HCT116 (cell line): Measurements from ENCODE around the gene PLB1. TPM values are rescaled to one million over a fixed set of nuclear protein-coding genes. Genes with fewer than 3 reads are reported as not detected.

ENCODE experiments used
- ATAC-seq: fragments of 200-7000 bp; cut with Tn5 transposase; 2 replicates; pipeline ENCODE4 v1.9.1; 2020; ENCODE audit warnings: mild to moderate bottlenecking, moderate library complexity
- BruUV-seq: library from RNA; stranded (reverse); fragments of 400-500 nt; replicated peaks from 2 replicates; lab custom pipeline; 2021; lab: Mats Ljungman, UMichigan
- CTCF ChIA-PET: fragments of 300-600 bp; sonication (Branson Sonifier 250); formaldehyde crosslinking; loops from one replicate; lab custom pipeline; 2021; ENCODE audit warnings: antibody characterized with exemption; lab: Charles Lee
- POLR2A ChIA-PET: fragments of 300-600, 350-600 bp; sonication (Branson Sonifier 250); formaldehyde crosslinking; loops from one replicate; lab custom pipeline; 2021; ENCODE audit warnings: antibody characterized with exemption; lab: Charles Lee
- RAD21 ChIA-PET, 2 experiments: fragments of 300-600 bp; sonication (Branson Sonifier 250); formaldehyde crosslinking; loops; one replicate each; lab custom pipeline; 2023; ENCODE audit warnings: low total read pairs in 2 of 2; ENCODE audit not compliant: uncharacterized antibody in 2 of 2, unreplicated experiment in 2 of 2, low non-redundant PET in 1 of 2; lab: Charles Lee
- DNase-seq: peaks from one replicate; pipeline ENCODE4 v3.0.0-alpha.2; 2010; ENCODE audit warnings: low read depth, low spot score
- H2AFZ ChIP-seq: fragments of 200-600 bp; shearing (Covaris generic), sonication (generic); 2 replicates; pipeline ENCODE4 v1.6.1; 2017; ENCODE audit warnings: low read depth, mixed run types, mixed read lengths, antibody characterized with exemption, low read length; ENCODE audit not compliant: poor library complexity, severe bottlenecking
- H3K27ac ChIP-seq: 2 replicates; pipeline ENCODE4 v1.5.1; 2012; ENCODE audit warnings: low read depth, low read length
- H3K27me3 ChIP-seq: fragments of 200-600 bp; sonication (generic); 2 replicates; pipeline ENCODE4 v1.6.1; 2016; ENCODE audit warnings: mixed run types, low read length, mixed read lengths; ENCODE audit not compliant: insufficient read depth
- H3K36me3 ChIP-seq, 2 experiments: fragments of 200-500 bp in 1 of 2; fragments of 200-600 bp in 1 of 2; sonication (Bioruptor generic) in 1 of 2; sonication (generic) in 1 of 2; 2 replicates each; pipeline versions ENCODE4 v1.5.1 to v1.6.1; 2014 to 2016; ENCODE audit warnings: low read length in 2 of 2, inconsistent platforms in 1 of 2, mixed read lengths in 1 of 2, mixed run types in 1 of 2; ENCODE audit not compliant: insufficient read depth in 2 of 2, control insufficient read depth in 1 of 2
- H3K4me1 ChIP-seq, 2 experiments: fragments of 200-600 bp in 1 of 2; sonication (generic) in 1 of 2; 2 replicates each; pipeline versions ENCODE4 v1.5.1 to v1.6.1; 2012 to 2017; ENCODE audit warnings: low read length in 2 of 2, inconsistent platforms in 1 of 2, mild to moderate bottlenecking in 1 of 2, mixed read lengths in 1 of 2, mixed run types in 1 of 2, moderate library complexity in 1 of 2; ENCODE audit not compliant: insufficient read depth in 2 of 2, control insufficient read depth in 1 of 2
- H3K4me2 ChIP-seq: fragments of 200-600 bp; sonication (generic); 2 replicates; pipeline ENCODE4 v1.6.1; 2017; ENCODE audit warnings: mixed run types, low read length, mixed read lengths
- H3K4me3 ChIP-seq, 2 experiments: fragments of 200-600 bp in 1 of 2; sonication (generic) in 1 of 2; replicated peaks in 1 of 2; 2 replicates each; pipeline ENCODE4 v1.5.1; 2011 to 2016; ENCODE audit warnings: low read length in 2 of 2, control low read depth in 1 of 2, low read depth in 1 of 2, mild to moderate bottlenecking in 1 of 2, mixed read lengths in 1 of 2, mixed run types in 1 of 2
- H3K79me2 ChIP-seq: fragments of 200-600 bp; sonication (generic); 2 replicates; pipeline ENCODE4 v1.6.1; 2017; ENCODE audit warnings: mild to moderate bottlenecking, mixed run types, low read length, moderate library complexity, mixed read lengths; ENCODE audit not compliant: insufficient read depth
- H3K9ac ChIP-seq: fragments of 200-600 bp; sonication (generic); 2 replicates; pipeline ENCODE4 v1.6.1; 2016; ENCODE audit warnings: low read length, mixed read lengths
- H3K9me2 ChIP-seq: fragments of 200-600 bp; sonication (generic), shearing (Covaris generic); 2 replicates; pipeline ENCODE4 v1.6.1; 2017; ENCODE audit warnings: mixed run types, mild to moderate bottlenecking, moderate library complexity; ENCODE audit not compliant: insufficient read depth
- H3K9me3 ChIP-seq, 2 experiments: fragments of 200-500 bp in 1 of 2; fragments of 200-600 bp in 1 of 2; sonication (Bioruptor generic) in 1 of 2; sonication (generic) in 1 of 2; 2 replicates each; pipeline ENCODE4 v1.6.1; 2014 to 2017; ENCODE audit warnings: low read length in 2 of 2, mixed read lengths in 2 of 2, inconsistent platforms in 1 of 2, low read depth in 1 of 2, mild to moderate bottlenecking in 1 of 2, mixed run types in 1 of 2, moderate library complexity in 1 of 2; ENCODE audit not compliant: control insufficient read depth in 1 of 2, insufficient read depth in 1 of 2
- H4K20me1 ChIP-seq: fragments of 200-600 bp; sonication (generic), shearing (Covaris generic); 2 replicates; pipeline ENCODE4 v1.6.1; 2017; ENCODE audit warnings: mixed run types, mild to moderate bottlenecking, moderate library complexity; ENCODE audit not compliant: insufficient read depth
- CEBPB ChIP-seq: IDR thresholded peaks from 2 replicates; pipeline ENCODE4 v1.6.1; 2012; ENCODE audit warnings: low read depth
- ELF1 ChIP-seq: IDR thresholded peaks from 2 replicates; pipeline ENCODE4 v1.6.1; 2012; ENCODE audit warnings: low read depth, borderline replicate concordance
- EZH2 ChIP-seq: fragments of 200-600 bp; sonication (generic); IDR thresholded peaks from 2 replicates; pipeline ENCODE4 v1.6.1; 2017; ENCODE audit warnings: antibody characterized with exemption, mixed run types
- POLR2A ChIP-seq: IDR thresholded peaks from 2 replicates; pipeline ENCODE4 v1.7.0; 2011; ENCODE audit warnings: borderline replicate concordance; ENCODE audit not compliant: insufficient read depth, insufficient read length; ENCODE audit errors: extremely low read depth
- SIN3A ChIP-seq: IDR thresholded peaks from 2 replicates; pipeline ENCODE4 v1.6.1; 2012; ENCODE audit warnings: low read depth
- SP1 ChIP-seq: IDR thresholded peaks from 2 replicates; pipeline ENCODE4 v1.6.1; 2012; ENCODE audit warnings: low read depth
- SRF ChIP-seq: IDR thresholded peaks from 2 replicates; pipeline ENCODE4 v1.6.1; 2012; ENCODE audit warnings: low read depth
- intact Hi-C: fragments of 100-400 bp; cut with micrococcal nuclease; formaldehyde crosslinking; loops from 2 replicates; pipeline ENCODE4 v1.10.0; 2022
- total RNA-seq: library from RNA; stranded (reverse); gene quantifications from one replicate; pipeline ENCODE4 v1.2.1, GENCODE V29; 2021; ENCODE audit not compliant: unreplicated experiment
- TF ChIP-seq, protein P1 (sequence below): IDR thresholded peaks from 2 replicates; pipeline ENCODE4 v1.6.1; 2012
- TF ChIP-seq, protein P2 (sequence below), 3 experiments: fragments of 200-600 bp in 1 of 3; sonication (generic) in 1 of 3; IDR thresholded peaks in 2 of 3; conservative IDR thresholded peaks in 1 of 3; 2 replicates each; pipeline ENCODE4 v1.5.1; 2012 to 2017; ENCODE audit warnings: low read depth in 2 of 3, low read length in 2 of 3, antibody characterized with exemption in 1 of 3, borderline replicate concordance in 1 of 3, control low read depth in 1 of 3, mild to moderate bottlenecking in 1 of 3, mixed read lengths in 1 of 3, mixed run types in 1 of 3, moderate library complexity in 1 of 3; ENCODE audit not compliant: insufficient read depth in 1 of 3
- TF ChIP-seq, protein P3 (sequence below): IDR thresholded peaks from 2 replicates; pipeline ENCODE4 v1.6.1; 2011; ENCODE audit warnings: mild to moderate bottlenecking, low read length, moderate library complexity; ENCODE audit not compliant: insufficient replicate concordance; ENCODE audit errors: extremely low read depth

PLB1 gene
- total RNA-seq, 1 experiment from 2014 or later = 0.49 TPM

DNA sequence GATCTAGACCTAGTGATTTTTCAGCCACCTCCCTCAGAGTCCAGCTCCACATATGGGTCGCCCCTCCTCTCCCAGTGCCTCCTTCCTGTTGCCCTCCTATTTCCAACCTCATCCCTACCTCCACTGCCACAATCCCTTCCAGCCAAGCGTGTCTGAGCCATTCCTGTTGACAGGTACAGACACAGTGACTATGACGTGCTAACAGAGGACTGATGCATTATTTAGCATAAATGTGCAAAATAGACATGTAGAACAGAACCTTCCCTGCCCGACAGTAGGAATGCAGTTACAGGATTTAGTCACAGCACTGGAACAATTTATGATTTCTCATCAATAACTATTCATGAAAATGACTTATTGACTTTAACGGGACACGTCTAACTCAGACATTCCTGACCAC, 171.4 kb downstream of the PLB1 start:
- H2AFZ ChIP-seq = no peak overlapping the region
- peaks cover 4 to 9% of the 10 kb centered on the region in 2 experiments; a peak in 3 of 4 replicates for H3K4me1 ChIP-seq
- no peak for DNase-seq
- no peaks in the 10 kb centered on the region for H3K9me3 ChIP-seq
- RAD21 ChIA-PET = no interaction called here
- TF ChIP-seq POLR2A (no peak), EZH2 (no peak), SP1 (no peak), SRF (no peak), CEBPB (no peak), SIN3A (no peak), ELF1 (no peak)
- TF ChIP-seq, protein P1, sequence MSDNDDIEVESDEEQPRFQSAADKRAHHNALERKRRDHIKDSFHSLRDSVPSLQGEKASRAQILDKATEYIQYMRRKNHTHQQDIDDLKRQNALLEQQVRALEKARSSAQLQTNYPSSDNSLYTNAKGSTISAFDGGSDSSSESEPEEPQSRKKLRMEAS = no peak
- TF ChIP-seq, protein P2, sequence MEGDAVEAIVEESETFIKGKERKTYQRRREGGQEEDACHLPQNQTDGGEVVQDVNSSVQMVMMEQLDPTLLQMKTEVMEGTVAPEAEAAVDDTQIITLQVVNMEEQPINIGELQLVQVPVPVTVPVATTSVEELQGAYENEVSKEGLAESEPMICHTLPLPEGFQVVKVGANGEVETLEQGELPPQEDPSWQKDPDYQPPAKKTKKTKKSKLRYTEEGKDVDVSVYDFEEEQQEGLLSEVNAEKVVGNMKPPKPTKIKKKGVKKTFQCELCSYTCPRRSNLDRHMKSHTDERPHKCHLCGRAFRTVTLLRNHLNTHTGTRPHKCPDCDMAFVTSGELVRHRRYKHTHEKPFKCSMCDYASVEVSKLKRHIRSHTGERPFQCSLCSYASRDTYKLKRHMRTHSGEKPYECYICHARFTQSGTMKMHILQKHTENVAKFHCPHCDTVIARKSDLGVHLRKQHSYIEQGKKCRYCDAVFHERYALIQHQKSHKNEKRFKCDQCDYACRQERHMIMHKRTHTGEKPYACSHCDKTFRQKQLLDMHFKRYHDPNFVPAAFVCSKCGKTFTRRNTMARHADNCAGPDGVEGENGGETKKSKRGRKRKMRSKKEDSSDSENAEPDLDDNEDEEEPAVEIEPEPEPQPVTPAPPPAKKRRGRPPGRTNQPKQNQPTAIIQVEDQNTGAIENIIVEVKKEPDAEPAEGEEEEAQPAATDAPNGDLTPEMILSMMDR (IDR thresholded peaks at IDR 0.05 in 2 of 3, conservative IDR thresholded peaks at IDR 0.05 in 1 of 3; ENCODE audit: borderline replicate concordance in 1 of 3, insufficient read depth in 1 of 3, low read depth in 2 of 3, low read length in 2 of 3) = no peak
- TF ChIP-seq, protein P3, sequence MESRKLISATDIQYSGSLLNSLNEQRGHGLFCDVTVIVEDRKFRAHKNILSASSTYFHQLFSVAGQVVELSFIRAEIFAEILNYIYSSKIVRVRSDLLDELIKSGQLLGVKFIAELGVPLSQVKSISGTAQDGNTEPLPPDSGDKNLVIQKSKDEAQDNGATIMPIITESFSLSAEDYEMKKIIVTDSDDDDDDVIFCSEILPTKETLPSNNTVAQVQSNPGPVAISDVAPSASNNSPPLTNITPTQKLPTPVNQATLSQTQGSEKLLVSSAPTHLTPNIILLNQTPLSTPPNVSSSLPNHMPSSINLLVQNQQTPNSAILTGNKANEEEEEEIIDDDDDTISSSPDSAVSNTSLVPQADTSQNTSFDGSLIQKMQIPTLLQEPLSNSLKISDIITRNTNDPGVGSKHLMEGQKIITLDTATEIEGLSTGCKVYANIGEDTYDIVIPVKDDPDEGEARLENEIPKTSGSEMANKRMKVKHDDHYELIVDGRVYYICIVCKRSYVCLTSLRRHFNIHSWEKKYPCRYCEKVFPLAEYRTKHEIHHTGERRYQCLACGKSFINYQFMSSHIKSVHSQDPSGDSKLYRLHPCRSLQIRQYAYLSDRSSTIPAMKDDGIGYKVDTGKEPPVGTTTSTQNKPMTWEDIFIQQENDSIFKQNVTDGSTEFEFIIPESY = no peak
- TF ChIP-seq, all 23 proteins: peak for 0
- POLR2A ChIA-PET = no interaction called here
- Histone ChIP-seq H3K36me3 (no peaks in the 10 kb centered on the region), H3K79me2 (no peaks in the 10 kb centered on the region), H3K27me3 (no peaks in the 10 kb centered on the region), H3K27ac (no peak overlapping the region), H3K4me2 (no peak overlapping the region), H4K20me1 (no peaks in the 10 kb centered on the region), H3K4me3 (no peak overlapping the region), H3K9me2 (no peaks in the 10 kb centered on the region), H3K9ac (no peak overlapping the region)
- CTCF ChIA-PET = no interaction called here
- no peak for ATAC-seq
- intact Hi-C loops = no loop called here
- no TSS peak for BruUV-seq
